ENCODE results near the gene GHRH.
A peak's percentile ranks its signal among the peaks of the same experiment; 100 is the strongest.

Gene GHRH

GRCh38 chr20:37261714-37262113 lies at the start of gene GHRH:
Gene GHRH, minus strand, starts transcription at chr20:37261814. Its CDS starts 4,925 bp downstream, at chr20:37256889.
- no peak for DNase-seq
- ATAC-seq: no peak
- Mint-ChIP-seq H3K4me1 (no peaks in the 10 kb centered on the region), H3K4me3 (no peak within 1 kb of the TSS), H3K9me3 (no peaks in the 10 kb centered on the region), H3K27me3 (peaks cover 27% of the 10 kb centered on the region), H3K27ac (no peak within 1 kb of the TSS)

- Mint-ChIP-seq H3K9me3 (no peaks in the 10 kb centered on the region), H3K27ac (peak overlapping the region in 1 of 2 donors; percentile 46), H3K27me3 (no peaks in the 10 kb centered on the region), H3K4me3 (no peak overlapping the region), H3K4me1 (peaks cover 37% of the 10 kb centered on the region)
- ATAC-seq (no peak), DNase-seq (no peak)
Measured at GRCh38 chr20:37310951-37311350, 49.3 kb upstream of the GHRH start.

GRCh38 chr20:37309936-37310590 lies 48.4 kb upstream of the GHRH start:
- DNase-seq: no peak
- no peak for ATAC-seq
- Mint-ChIP-seq H3K4me3 (no peak overlapping the region), H3K27ac (peak overlapping the region in 1 of 2 donors; percentile 69), H3K4me1 (peaks cover 34% of the 10 kb centered on the region), H3K9me3 (no peaks in the 10 kb centered on the region), H3K27me3 (no peaks in the 10 kb centered on the region)

DNA sequence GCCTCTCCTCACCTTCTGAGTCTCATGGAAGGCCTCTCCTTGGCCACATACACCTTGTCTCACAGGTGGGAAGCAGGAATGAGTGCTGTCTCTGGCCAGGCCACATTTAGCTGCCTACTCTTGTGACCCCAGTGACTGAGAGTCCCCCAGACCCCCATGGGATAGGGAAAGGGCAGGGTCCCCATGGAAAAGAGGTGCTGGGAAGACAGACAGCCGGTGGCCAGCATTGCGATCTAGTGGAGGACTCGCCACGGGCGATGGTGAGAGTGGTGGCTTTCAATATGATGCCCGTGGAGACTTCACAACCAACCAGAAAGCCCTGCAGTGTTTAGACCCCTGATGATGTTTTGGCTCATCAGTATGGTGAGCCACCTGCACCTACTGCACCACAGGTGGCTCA lies 47.7 kb upstream of the GHRH start:
- no peak for ATAC-seq
- Mint-ChIP-seq H3K9me3 (no peaks in the 10 kb centered on the region), H3K27ac (no peak overlapping the region), H3K4me1 (peaks cover 26% of the 10 kb centered on the region), H3K4me3 (no peak overlapping the region), H3K27me3 (no peaks in the 10 kb centered on the region)
- no peak for DNase-seq

DNA sequence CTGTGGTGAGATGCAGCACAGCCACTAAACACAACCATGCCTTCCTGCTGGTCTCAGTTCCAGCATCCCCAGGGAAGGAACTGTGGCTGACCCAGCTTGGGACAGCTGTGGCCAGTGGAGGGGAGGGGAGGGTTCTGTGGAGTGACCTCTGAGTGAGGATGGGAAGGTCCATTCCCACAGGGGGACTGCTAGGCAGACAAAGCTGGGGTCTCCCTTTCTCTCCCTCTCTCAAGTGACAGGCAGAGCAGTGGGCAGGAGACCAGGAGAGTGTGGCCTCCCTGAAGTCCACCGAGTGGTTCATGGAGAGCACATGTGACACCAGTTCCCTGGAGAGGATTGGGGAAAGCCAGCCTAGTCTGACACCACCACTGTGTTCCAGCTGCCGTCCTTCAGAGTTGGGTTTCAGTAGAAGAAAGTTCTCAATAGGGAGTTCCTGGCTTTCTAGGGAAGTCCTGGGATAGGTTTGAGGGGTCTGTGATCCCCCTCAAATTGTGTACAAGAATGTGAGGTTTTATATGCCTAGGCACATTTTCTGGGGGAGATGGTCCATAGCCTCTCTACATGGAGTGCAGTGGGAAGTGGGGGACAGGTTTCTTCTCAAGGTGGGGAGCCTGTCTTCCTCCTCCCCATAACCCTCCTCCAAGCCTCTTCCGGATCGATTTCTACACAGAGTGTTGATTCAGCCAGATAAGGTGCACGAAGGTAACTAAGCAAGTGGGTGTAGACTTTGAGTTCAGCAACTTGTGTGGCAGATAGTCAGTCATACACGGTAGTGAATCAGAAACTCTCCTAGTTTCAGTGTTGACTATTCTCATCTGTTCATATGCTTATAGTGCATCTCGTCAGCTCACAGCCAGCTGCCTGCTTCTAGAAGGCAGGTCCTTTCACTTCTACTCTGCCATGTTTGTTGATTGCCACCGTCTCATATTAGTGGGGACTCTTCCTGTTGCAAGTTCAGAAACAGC lies 46.8 kb upstream of the GHRH start:
- Mint-ChIP-seq H3K27me3 (no peaks in the 10 kb centered on the region), H3K9me3 (no peaks in the 10 kb centered on the region), H3K27ac (peak overlapping the region; percentile 10 to 42), H3K4me1 (peaks cover 26% of the 10 kb centered on the region), H3K4me3 (no peak overlapping the region)
- ATAC-seq: no peak
- no peak for DNase-seq

DNA sequence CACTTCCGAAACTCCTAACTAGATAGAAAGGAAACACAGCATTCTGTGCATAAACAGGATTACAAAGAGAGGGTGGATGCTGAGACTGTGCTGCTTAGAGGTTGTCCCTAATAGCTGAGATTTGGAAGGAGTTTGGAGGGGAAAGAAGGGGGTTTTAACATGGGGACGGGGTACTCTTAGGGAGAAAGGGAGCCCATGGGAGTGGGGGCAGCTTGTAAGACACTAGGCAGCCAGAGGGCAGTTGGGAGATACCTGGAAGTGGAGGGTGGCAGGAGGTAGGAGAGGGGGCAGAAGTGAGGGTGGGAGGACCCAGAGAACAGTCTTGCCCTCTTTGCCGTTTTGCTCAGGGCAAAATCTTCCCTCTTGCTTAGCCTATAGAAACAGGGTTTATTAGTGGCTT lies 44.2 kb upstream of the GHRH start:
- Mint-ChIP-seq H3K27me3 (no peaks in the 10 kb centered on the region), H3K4me3 (no peak overlapping the region), H3K27ac (peak overlapping the region in 1 of 2 donors; percentile 10), H3K9me3 (no peaks in the 10 kb centered on the region), H3K4me1 (peaks cover 28% of the 10 kb centered on the region)
- ATAC-seq (no peak), DNase-seq (no peak)

DNA sequence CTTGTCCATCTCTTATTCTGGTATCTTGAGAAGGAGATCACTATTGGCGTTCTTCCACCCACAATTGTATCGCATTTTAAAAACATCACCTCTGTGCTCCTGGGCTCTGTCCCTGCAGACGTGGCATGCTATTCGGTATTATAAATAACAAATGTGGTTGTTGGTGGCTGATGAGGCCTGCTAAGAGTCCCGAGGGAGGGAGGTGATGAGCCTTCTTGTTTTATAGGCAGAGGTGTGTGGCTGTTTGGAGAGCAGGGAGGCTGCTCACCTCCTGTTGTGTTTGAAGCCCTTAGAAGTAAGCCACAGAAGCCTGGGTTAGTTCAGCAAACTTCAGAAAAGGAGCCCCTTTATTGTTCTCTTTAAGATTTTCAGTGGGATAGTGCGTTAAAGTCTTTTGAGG lies 43.5 kb upstream of the GHRH start:
- no peak overlapping the region for H3K27ac Mint-ChIP-seq
- H3K27me3 Mint-ChIP-seq: no peaks in the 10 kb centered on the region
- peaks cover 27% of the 10 kb centered on the region for H3K4me1 Mint-ChIP-seq
- DNase-seq (no peak), ATAC-seq (no peak)
- no peaks in the 10 kb centered on the region for H3K9me3 Mint-ChIP-seq
- H3K4me3 Mint-ChIP-seq: no peak overlapping the region

DNA sequence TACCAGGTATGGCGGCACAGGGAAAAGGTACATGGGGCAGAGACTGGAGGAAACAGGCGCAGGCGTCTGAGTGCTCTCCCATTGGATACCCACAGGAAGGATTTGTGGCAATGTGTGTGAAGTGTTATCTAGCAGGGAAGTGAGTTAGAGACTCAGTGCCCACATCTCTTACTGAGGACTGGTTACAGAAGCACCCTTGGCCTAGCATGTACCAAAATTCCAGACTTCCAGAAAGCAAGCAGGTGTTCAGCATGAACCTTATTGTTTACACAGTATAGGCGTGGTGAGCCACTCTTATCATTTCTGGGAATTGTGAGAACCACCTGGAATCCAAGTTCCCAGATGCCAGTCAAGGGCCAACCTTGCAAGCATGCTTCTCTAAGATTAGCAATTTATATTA lies 42.0 kb upstream of the GHRH start:
- Mint-ChIP-seq H3K27me3 (no peaks in the 10 kb centered on the region), H3K4me1 (peaks cover 31% of the 10 kb centered on the region), H3K4me3 (no peak overlapping the region), H3K27ac (no peak overlapping the region), H3K9me3 (no peaks in the 10 kb centered on the region)
- ATAC-seq (no peak), DNase-seq (no peak)

- Mint-ChIP-seq H3K9me3 (no peaks in the 10 kb centered on the region), H3K4me1 (peaks cover 31% of the 10 kb centered on the region), H3K27me3 (no peaks in the 10 kb centered on the region), H3K27ac (no peak overlapping the region), H3K4me3 (no peak overlapping the region)
- no peak for DNase-seq
- no peak for ATAC-seq
Measured at GRCh38 chr20:37302981-37303380, 41.4 kb upstream of the GHRH start.

DNA sequence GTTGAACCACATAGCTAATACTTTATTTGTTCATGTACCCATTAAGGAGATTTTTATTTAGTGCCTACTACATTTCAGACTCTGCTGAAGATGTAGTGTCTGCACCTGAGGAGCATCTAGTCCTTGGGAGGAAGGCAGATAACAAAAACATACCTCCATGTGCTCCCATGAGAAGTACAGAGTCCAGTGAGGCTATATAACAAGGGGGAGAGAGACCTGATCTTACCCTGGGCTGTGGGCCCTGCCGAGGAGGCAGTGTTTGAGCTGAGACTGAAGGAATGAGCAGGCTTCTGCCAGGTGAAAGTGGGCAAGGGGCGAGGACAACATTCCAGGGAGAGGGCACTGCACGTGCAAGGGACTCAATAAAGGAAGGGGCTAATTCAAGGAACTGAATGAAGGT lies 39.9 kb upstream of the GHRH start:
- no peaks in the 10 kb centered on the region for H3K27me3 Mint-ChIP-seq
- H3K4me1 Mint-ChIP-seq: peaks cover 31% of the 10 kb centered on the region
- no peak for ATAC-seq
- H3K9me3 Mint-ChIP-seq: no peaks in the 10 kb centered on the region
- H3K27ac Mint-ChIP-seq: no peak overlapping the region
- no peak for DNase-seq
- no peak overlapping the region for H3K4me3 Mint-ChIP-seq

DNA sequence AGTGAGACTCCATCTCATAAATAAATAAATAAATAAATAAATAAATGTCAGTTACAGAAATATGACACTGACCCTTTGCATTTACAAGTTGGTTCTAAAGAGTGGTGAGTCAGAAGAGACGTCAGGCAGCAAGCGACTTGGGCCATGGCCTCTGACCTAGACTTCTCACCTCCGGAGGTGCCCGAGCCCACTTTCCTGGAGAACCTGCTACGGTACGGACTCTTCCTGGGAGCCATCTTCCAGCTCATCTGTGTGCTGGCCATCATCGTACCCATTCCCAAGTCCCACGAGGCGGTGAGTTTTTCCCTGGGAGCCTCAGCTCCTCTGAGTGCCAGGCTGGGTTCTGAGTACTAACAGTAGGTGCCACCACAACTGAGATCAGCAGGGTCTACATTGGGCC lies 39.5 kb upstream of the GHRH start:
- Mint-ChIP-seq H3K4me1 (peaks cover 31% of the 10 kb centered on the region), H3K27me3 (no peaks in the 10 kb centered on the region), H3K4me3 (no peak overlapping the region), H3K27ac (no peak overlapping the region), H3K9me3 (no peaks in the 10 kb centered on the region)
- DNase-seq (no peak), ATAC-seq (no peak)

GRCh38 chr20:37299718-37300528 lies 38.3 kb upstream of the GHRH start:
- Mint-ChIP-seq H3K4me1 (peaks cover 33% of the 10 kb centered on the region), H3K27ac (peak overlapping the region in 1 of 2 donors; percentile 78), H3K4me3 (no peak overlapping the region), H3K27me3 (no peaks in the 10 kb centered on the region), H3K9me3 (no peaks in the 10 kb centered on the region)
- DNase-seq (no peak), ATAC-seq (no peak)

DNA sequence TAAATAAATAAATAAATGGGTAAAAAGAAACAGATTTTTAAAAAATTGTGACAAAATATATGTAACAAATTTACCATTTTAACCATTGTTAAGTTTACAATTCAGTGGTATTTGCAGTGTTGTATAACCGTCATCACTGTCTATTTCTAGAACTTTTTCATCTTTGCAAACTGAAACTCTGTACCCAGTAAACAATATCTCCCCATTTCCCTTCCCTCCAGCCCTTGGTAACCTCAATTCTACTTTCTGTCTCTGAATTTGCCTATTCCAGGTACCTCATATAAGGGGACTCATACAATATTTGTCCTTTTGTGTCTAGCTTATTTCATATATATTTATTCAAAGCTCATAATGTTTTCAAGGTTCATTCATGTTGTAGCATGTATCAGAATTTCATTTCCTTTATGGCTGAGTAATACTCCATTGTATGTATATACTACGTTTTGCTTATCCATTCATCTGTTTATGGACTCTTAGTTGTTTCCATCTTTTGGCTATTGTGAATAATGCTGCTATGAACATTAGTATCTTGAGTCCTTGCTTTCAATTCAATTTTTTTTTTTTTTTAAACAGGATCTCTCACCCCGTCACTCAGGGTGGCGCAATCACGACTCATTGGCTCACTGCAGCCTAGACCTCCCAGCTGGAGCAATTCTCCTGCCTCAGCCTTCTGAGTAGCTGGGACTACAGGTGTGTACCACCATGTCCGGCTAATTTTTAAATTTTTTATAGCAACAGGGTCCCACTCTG lies 36.8 kb upstream of the GHRH start:
- peaks cover 0 to 5% of the 10 kb centered on the region in 2 donors for H3K9me3 Mint-ChIP-seq
- no peaks in the 10 kb centered on the region for H3K27me3 Mint-ChIP-seq
- H3K4me3 Mint-ChIP-seq: no peak overlapping the region
- no peak overlapping the region for H3K27ac Mint-ChIP-seq
- DNase-seq: no peak
- ATAC-seq: no peak
- H3K4me1 Mint-ChIP-seq: peaks cover 46% of the 10 kb centered on the region

GRCh38 chr20:37297066-37297736 lies 35.6 kb upstream of the GHRH start:
- ATAC-seq (no peak), DNase-seq (no peak)
- Mint-ChIP-seq H3K27me3 (no peaks in the 10 kb centered on the region), H3K4me1 (peaks cover 48% of the 10 kb centered on the region), H3K9me3 (peaks cover 0 to 10% of the 10 kb centered on the region in 2 donors), H3K4me3 (no peak overlapping the region), H3K27ac (no peak overlapping the region)

GRCh38 chr20:37296371-37296770 lies 34.8 kb upstream of the GHRH start:
- Mint-ChIP-seq H3K4me1 (peaks cover 46% of the 10 kb centered on the region), H3K27ac (no peak overlapping the region), H3K27me3 (no peaks in the 10 kb centered on the region), H3K4me3 (no peak overlapping the region), H3K9me3 (peaks cover 0 to 10% of the 10 kb centered on the region in 2 donors)
- ATAC-seq (no peak), DNase-seq (no peak)

All from stimulated activated naive CD8-positive, alpha-beta T cell treated with anti-CD3 and anti-CD28 coated beads, Interleukin-15, amount 100 ng/mL, for 72 hours (primary cell).